Measurements from ENCODE around the gene GAS2L2. TPM values are rescaled to one million over a fixed set of nuclear protein-coding genes. Genes with fewer than 3 reads are reported as not detected.

GAS2L2 gene
- total RNA-seq = 0.31 TPM

GRCh38 chr17:35752945-35753764 is at the start of gene GAS2L2:
TSS of gene GAS2L2 (minus strand) at chr17:35753239. CDS start at chr17:35752850, 389 bp downstream.

GRCh38 chr17:35795007-35795870 is 42.2 kb upstream of the GAS2L2 start, which contains the start of gene MMP28:
TSS of gene MMP28 (minus strand) at chr17:35795641. CDS start at chr17:35795377, 264 bp downstream.

GRCh38 chr17:35760587-35760986 is 7.5 kb upstream of the GAS2L2 start, which contains the start of gene C17orf50:
TSS of gene C17orf50 (plus strand) at chr17:35760887. CDS start at chr17:35760942, 55 bp downstream.

GRCh38 chr17:35731239-35731916 is 21.7 kb downstream of the GAS2L2 start, which contains the start of gene RASL10B:
TSS of gene RASL10B (plus strand) at chr17:35731639. CDS start at chr17:35735185, 3,546 bp downstream.

Other genes with a start within 250 kb of the GAS2L2 start
- gene SLFN12L, start 215.6 kb downstream of the GAS2L2 start, total RNA-seq = not detected
- gene SLFN14, start 192.4 kb downstream of the GAS2L2 start, total RNA-seq = 0.31 TPM
- 4.7 TPM for gene PEX12, start 174.7 kb downstream of the GAS2L2 start, total RNA-seq
- 190 TPM for gene AP2B1, start 165.9 kb downstream of the GAS2L2 start, total RNA-seq
- 6.6 TPM for gene RASL10B, start 21.6 kb downstream of the GAS2L2 start, total RNA-seq
- not detected for gene C17orf50, start 7.6 kb upstream of the GAS2L2 start, total RNA-seq
- 9.7 TPM for gene MMP28, start 42.4 kb upstream of the GAS2L2 start, total RNA-seq
- gene TAF15, start 56.2 kb upstream of the GAS2L2 start, total RNA-seq = 143 TPM
- gene HEATR9, start 115.7 kb upstream of the GAS2L2 start, total RNA-seq = not detected
- gene CCL5, start 127.1 kb upstream of the GAS2L2 start, total RNA-seq = not detected
- 0.94 TPM for gene RDM1, start 177.5 kb upstream of the GAS2L2 start, total RNA-seq
- not detected for gene LYZL6, start 190.5 kb upstream of the GAS2L2 start, total RNA-seq
- gene CCL16, start 228.3 kb upstream of the GAS2L2 start, total RNA-seq = not detected
- gene CCL14, start 233.5 kb upstream of the GAS2L2 start, total RNA-seq = not detected
- gene CCL15, start 248.3 kb upstream of the GAS2L2 start, total RNA-seq = not detected